BJ (cell line): ENCODE measurements around the gene PMVK. TPM values are rescaled to one million over a fixed set of nuclear protein-coding genes. Genes with fewer than 3 reads are reported as not detected.

Experiments
- CTCF ChIA-PET: fragments of 350-600 bp; formaldehyde crosslinking; extraction: SDS; loops from one replicate; lab custom pipeline; 2021; ENCODE audit warnings: antibody characterized with exemption, inconsistent platforms; lab: Yijun Ruan, JAX
- POLR2A ChIA-PET: fragments of 300-600 bp; sonication (Branson Sonifier 250); formaldehyde crosslinking; extraction: SDS; loops from one replicate; lab custom pipeline; 2021; ENCODE audit warnings: antibody characterized with exemption; lab: Charles Lee
- DNase-seq: peaks from one replicate; pipeline ENCODE4 v3.0.0-alpha.2; 2011; ENCODE audit warnings: low read depth
- H3K27me3 ChIP-seq: 2 replicates; pipeline ENCODE4 v1.6.0; 2011; ENCODE audit warnings: low read length; ENCODE audit not compliant: control insufficient read depth, insufficient read depth
- H3K36me3 ChIP-seq: 2 replicates; pipeline ENCODE4 v1.5.1; 2011; ENCODE audit warnings: low read length; ENCODE audit not compliant: control insufficient read depth, insufficient read depth
- H3K4me3 ChIP-seq: 2 replicates; pipeline ENCODE4 v1.5.1; 2011; ENCODE audit warnings: low read depth, mild to moderate bottlenecking, control low read depth, low read length
- polyA plus RNA-seq: library from polyadenylated mRNA; depleted of rRNA; stranded (reverse); fragments of >200 nt; gene quantifications from 2 replicates; pipeline ENCODE4 v1.2.3, GENCODE V29; 2011
- TF ChIP-seq, protein P1 (sequence below): IDR thresholded peaks from 2 replicates; pipeline ENCODE4 v1.5.1; 2011; ENCODE audit warnings: low read depth, mild to moderate bottlenecking, control low read depth, inconsistent platforms, low read length, moderate library complexity; ENCODE audit not compliant: insufficient read depth

PMVK gene
- polyA plus RNA-seq, 1 experiment: 38.4 TPM

DNA sequence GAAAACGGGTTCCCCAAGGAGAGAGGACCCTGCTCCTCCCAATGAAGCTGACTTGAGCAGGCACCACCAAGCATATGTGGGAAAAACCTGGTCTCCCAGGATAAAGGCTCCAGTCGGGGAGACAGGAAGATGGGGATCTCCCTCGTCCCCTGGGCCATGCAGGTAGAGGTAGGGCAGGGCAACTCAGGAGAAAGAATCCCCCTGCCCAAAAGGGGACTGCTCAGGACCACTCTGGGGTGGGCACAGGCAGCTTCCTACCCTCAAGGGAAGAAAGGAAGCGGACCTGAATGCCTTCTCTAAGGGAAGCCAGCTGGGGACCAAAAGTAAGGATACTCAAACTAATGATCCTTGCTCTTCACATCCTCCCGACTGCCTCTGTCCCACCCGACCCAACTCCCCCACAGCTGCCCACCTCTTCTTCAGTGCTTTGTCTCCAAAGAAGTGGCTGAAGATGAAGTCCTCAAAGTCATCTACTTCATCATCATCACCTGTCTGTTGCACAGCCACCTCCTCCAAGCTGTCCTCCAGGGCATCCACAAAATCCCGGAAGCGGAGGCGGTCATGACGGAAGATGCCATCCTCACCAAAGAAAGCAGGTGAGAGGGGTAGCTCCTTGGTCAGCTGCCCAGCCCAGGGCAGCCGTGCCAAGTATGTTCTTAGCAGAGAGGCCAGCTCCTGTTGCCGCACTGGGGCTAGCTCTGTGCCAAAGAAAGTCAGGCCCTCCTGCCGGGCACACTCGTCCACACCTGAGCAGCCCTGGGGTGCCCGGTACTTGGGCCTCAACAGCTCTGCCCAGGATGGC is 8.8 kb upstream of the PMVK start:
- TF ChIP-seq, protein P1, sequence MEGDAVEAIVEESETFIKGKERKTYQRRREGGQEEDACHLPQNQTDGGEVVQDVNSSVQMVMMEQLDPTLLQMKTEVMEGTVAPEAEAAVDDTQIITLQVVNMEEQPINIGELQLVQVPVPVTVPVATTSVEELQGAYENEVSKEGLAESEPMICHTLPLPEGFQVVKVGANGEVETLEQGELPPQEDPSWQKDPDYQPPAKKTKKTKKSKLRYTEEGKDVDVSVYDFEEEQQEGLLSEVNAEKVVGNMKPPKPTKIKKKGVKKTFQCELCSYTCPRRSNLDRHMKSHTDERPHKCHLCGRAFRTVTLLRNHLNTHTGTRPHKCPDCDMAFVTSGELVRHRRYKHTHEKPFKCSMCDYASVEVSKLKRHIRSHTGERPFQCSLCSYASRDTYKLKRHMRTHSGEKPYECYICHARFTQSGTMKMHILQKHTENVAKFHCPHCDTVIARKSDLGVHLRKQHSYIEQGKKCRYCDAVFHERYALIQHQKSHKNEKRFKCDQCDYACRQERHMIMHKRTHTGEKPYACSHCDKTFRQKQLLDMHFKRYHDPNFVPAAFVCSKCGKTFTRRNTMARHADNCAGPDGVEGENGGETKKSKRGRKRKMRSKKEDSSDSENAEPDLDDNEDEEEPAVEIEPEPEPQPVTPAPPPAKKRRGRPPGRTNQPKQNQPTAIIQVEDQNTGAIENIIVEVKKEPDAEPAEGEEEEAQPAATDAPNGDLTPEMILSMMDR: no peak
- no peak for DNase-seq
- Histone ChIP-seq H3K27me3 (no peaks in the 10 kb centered on the region), H3K4me3 (no peak overlapping the region), H3K36me3 (peaks cover 8% of the 10 kb centered on the region)
- CTCF ChIA-PET: interaction anchor here (0.6 to 1.8 kb wide), 9 partner anchors 9 to 615 kb away, joined by 3 to 10 read pairs (median 4); partner anchors contain the start of gene PMVK
- POLR2A ChIA-PET: interaction anchor here (0.7 kb wide), 1 partner anchor 466 kb away, joined by 3 read pairs; no protein-coding TSS in a partner anchor

DNA sequence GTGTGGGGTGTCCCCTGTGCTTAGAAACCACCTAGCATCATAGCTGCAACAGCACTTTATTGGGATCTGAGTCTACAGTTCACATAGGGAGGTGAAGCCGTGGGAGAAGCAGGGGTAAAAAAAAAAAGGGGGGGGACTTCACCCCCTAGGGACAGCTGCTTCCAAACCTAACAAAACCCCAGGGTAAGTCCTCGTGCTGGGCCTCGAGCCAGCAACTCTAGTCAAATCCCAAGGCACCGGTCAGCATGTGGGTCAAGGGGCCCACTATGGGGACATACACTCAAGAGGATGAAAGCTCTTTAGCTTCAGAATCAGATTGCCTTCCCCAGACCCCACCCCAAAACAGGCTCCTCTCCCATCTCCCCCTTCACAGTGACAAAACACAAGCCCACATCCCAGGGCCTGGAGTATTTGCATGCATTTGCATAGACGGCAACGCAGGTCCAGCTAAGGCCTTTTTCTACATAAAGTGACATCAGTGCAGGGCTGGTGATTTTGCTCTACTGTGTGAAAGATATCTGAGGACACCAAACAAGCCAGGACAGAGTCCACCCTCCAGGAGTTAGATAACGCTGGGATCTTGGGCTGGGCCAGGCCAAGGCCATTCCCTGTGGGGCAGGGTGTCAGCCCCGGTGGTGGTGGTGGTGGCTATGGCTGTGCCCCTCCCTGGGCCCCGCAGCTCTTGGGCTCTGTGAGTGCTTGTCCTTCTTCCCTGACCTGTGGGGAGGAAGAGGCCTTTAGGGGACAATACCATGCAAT is 8.1 kb upstream of the PMVK start:
- TF ChIP-seq, protein P1: no peak
- POLR2A ChIA-PET: interaction anchor here (0.7 kb wide), 1 partner anchor 465 kb away, joined by 3 read pairs; no protein-coding TSS in a partner anchor
- DNase-seq: no peak

DNA sequence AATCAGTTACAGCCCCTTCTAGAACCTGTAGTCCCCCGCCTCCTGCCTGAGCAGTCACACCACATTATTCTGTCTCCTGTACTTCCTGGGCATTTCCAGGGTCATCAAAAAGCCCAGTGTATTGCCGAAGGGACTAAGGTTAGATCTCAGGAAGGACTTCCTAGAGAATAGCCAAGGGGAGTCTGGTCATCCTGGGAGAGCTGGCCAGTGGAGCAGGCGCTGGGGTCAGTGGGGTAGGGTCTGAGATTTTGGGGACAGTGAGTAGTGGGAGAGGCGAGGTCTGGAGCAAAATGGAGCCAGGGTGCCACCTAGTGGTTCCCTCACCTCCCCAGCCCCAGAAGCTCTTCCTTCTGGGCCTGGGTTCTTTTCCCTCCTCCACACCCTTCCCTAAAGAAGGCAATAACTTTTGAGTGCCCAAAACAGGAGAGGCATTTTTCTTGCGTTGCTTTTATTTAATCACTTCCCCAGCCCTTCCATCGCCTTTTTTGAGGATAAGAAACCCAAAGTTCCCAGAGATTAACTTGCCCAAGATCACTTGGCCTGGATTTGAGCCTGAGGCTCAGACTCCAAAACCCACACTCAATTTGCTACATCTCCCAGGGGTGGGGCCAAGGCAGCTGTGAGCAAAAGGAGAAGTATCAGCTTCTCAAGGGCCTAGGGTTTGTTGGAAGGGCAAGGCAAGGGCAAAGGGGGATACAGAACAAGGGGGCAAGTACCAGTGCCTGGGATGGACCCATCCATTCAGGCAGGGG is 7.3 kb upstream of the PMVK start:
- H3K4me3 ChIP-seq: no peak overlapping the region
- H3K36me3 ChIP-seq: peaks cover 8% of the 10 kb centered on the region
- TF ChIP-seq, protein P1: peak; percentile 78
- ChIA-PET POLR2A (interaction anchor here (0.6 kb wide), 1 partner anchor 12 kb away, joined by 4 read pairs; the partner anchor contains the start of gene PBXIP1), CTCF (interaction anchor here (0.6 to 1.8 kb wide), 14 partner anchors 8 to 368 kb away, joined by 3 to 10 read pairs (median 4); partner anchors contain the start of gene PMVK)
- DNase-seq: no peak
- H3K27me3 ChIP-seq: no peaks in the 10 kb centered on the region

More for the DNA sequence above, 8.1 kb upstream of the PMVK start:
- H3K36me3 ChIP-seq: peaks cover 8% of the 10 kb centered on the region
- no peaks in the 10 kb centered on the region for H3K27me3 ChIP-seq
- CTCF ChIA-PET: interaction anchor here (0.6 to 1.8 kb wide), 17 partner anchors 8 to 614 kb away, joined by 3 to 10 read pairs (median 3); partner anchors contain the start of gene PMVK
- no peak overlapping the region for H3K4me3 ChIP-seq

DNA sequence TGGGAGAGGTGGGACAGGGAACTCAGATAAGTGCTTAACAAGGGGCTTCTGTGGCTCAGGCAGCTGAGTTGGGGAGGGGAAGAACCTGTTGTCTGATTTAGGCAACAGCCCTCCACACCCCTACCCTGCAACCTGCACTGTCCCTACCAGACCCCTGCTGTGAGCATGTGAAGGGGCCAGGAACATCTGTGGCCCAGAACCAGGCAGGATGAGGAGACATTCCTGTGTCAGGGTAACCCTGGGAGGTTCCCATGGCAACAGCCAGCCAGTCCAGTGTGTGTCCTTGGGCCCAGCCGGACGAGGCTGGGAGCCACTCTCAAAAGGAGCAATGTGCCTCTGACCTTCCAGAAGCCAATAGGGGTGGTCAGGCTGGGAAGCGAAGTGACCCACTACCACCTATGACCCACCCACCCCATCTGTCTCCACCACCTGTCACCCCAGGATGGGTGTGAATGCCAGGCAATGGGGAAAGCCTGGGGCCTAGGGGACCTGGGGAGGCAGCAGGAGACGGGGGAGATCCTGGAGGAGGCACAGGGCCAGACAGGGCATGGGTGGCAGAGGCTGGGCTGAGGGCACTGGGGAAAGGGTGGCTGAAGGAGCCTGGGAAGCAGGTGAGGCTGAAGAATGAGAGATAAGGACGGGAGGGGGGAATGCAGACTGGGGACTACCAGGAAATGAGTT is 5.0 kb upstream of the PMVK start:
- no peak for DNase-seq
- POLR2A ChIA-PET: no interaction called here
- CTCF ChIA-PET: interaction anchor here (1.1 kb wide), 1 partner anchor 462 kb away, joined by 5 read pairs; no protein-coding TSS in a partner anchor
- Histone ChIP-seq H3K27me3 (no peaks in the 10 kb centered on the region), H3K36me3 (peaks cover 4% of the 10 kb centered on the region; the same call in 1 of the 2 replicates), H3K4me3 (no peak overlapping the region)
- TF ChIP-seq, protein P1: no peak
